ENCODE results near the gene ITPK1.
"Not testable (repeated sequence)": the region's sequence is repeated elsewhere in the genome, so short reads cannot be mapped to it uniquely, and the experiment has no call there.

ITPK1 gene

GRCh38 chr14:93133464-93133863, 17.7 kb upstream of the ITPK1 start:
- DNase-seq: no peak
- no peaks in the 10 kb centered on the region for H4K20me1 ChIP-seq (ENCODE audit: insufficient read depth, low read length)
- no peak overlapping the region for H2AFZ ChIP-seq (ENCODE audit: low read depth, low read length)
- no peaks in the 10 kb centered on the region for H3K36me3 ChIP-seq (ENCODE audit: insufficient read depth, low read length)
- no peak for TF ChIP-seq EZH2 (IDR thresholded peaks at IDR 0.05; ENCODE audit: borderline replicate concordance, low read depth, low read length, severe bottlenecking)
- no peak for TF ChIP-seq CTCF (IDR thresholded peaks at IDR 0.05; ENCODE audit: borderline replicate concordance, extremely low read depth, low read length, poor library complexity, severe bottlenecking)
- no peak overlapping the region for H3K4me3 ChIP-seq (ENCODE audit: low read depth in 1 of 2, low read length in 2 of 2)
- no peak for ATAC-seq (ENCODE audit: insufficient read depth, low read depth)
- no peak overlapping the region for H3K27ac ChIP-seq (ENCODE audit: low read length)
- H3K27me3 ChIP-seq (ENCODE audit: insufficient read depth, low read length, poor library complexity): peaks cover 8% of the 10 kb centered on the region
- no peak overlapping the region for H3K4me2 ChIP-seq (ENCODE audit: insufficient read depth, low read length)
- H3K9me3 ChIP-seq (ENCODE audit: insufficient read depth, low read length, severe bottlenecking): no peaks in the 10 kb centered on the region
- H3K4me1 ChIP-seq (ENCODE audit: insufficient read depth, low read length): no peaks in the 10 kb centered on the region
- no peak overlapping the region for H3K9ac ChIP-seq (ENCODE audit: low read depth, low read length)
- H3K79me2 ChIP-seq (ENCODE audit: insufficient read depth, low read length): no peaks in the 10 kb centered on the region

- Histone ChIP-seq H3K27ac (ENCODE audit: low read length) (no peak overlapping the region), H3K4me3 (ENCODE audit: low read depth in 1 of 2, low read length in 2 of 2) (no peak overlapping the region), H3K79me2 (ENCODE audit: insufficient read depth, low read length) (no peaks in the 10 kb centered on the region), H3K36me3 (ENCODE audit: insufficient read depth, low read length) (no peaks in the 10 kb centered on the region), H3K27me3 (ENCODE audit: insufficient read depth, low read length, poor library complexity) (peaks cover 8% of the 10 kb centered on the region), H3K4me2 (ENCODE audit: insufficient read depth, low read length) (no peak overlapping the region), H2AFZ (ENCODE audit: low read depth, low read length) (no peak overlapping the region), H3K9me3 (ENCODE audit: insufficient read depth, low read length, severe bottlenecking) (no peaks in the 10 kb centered on the region), H3K4me1 (ENCODE audit: insufficient read depth, low read length) (no peaks in the 10 kb centered on the region), H4K20me1 (ENCODE audit: insufficient read depth, low read length) (no peaks in the 10 kb centered on the region), H3K9ac (ENCODE audit: low read depth, low read length) (no peak overlapping the region)
- TF ChIP-seq EZH2 (IDR thresholded peaks at IDR 0.05; ENCODE audit: borderline replicate concordance, low read depth, low read length, severe bottlenecking): no peak
- TF ChIP-seq CTCF (IDR thresholded peaks at IDR 0.05; ENCODE audit: borderline replicate concordance, extremely low read depth, low read length, poor library complexity, severe bottlenecking): no peak
- no peak for ATAC-seq (ENCODE audit: insufficient read depth, low read depth)
- no peak for DNase-seq
Observed at GRCh38 chr14:93132472-93133065, 16.8 kb upstream of the ITPK1 start.

GRCh38 chr14:93131257-93131820, 15.6 kb upstream of the ITPK1 start:
- H3K27me3 ChIP-seq (ENCODE audit: insufficient read depth, low read length, poor library complexity); H3K4me1 ChIP-seq (ENCODE audit: insufficient read depth, low read length); H3K4me3 ChIP-seq (ENCODE audit: low read depth in 1 of 2, low read length in 2 of 2); DNase-seq; H4K20me1 ChIP-seq (ENCODE audit: insufficient read depth, low read length); H3K4me2 ChIP-seq (ENCODE audit: insufficient read depth, low read length); H3K79me2 ChIP-seq (ENCODE audit: insufficient read depth, low read length); H2AFZ ChIP-seq (ENCODE audit: low read depth, low read length); H3K36me3 ChIP-seq (ENCODE audit: insufficient read depth, low read length); H3K9ac ChIP-seq (ENCODE audit: low read depth, low read length); ATAC-seq (ENCODE audit: insufficient read depth, low read depth); H3K27ac ChIP-seq (ENCODE audit: low read length); H3K9me3 ChIP-seq (ENCODE audit: insufficient read depth, low read length, severe bottlenecking): not testable (repeated sequence)

GRCh38 chr14:93128725-93129459, 13.2 kb upstream of the ITPK1 start:
- Histone ChIP-seq H3K9me3 (ENCODE audit: insufficient read depth, low read length, severe bottlenecking) (no peaks in the 10 kb centered on the region), H2AFZ (ENCODE audit: low read depth, low read length) (no peak overlapping the region), H3K36me3 (ENCODE audit: insufficient read depth, low read length) (no peaks in the 10 kb centered on the region), H3K9ac (ENCODE audit: low read depth, low read length) (no peak overlapping the region), H3K27ac (ENCODE audit: low read length) (no peak overlapping the region), H3K4me1 (ENCODE audit: insufficient read depth, low read length) (no peaks in the 10 kb centered on the region), H3K4me2 (ENCODE audit: insufficient read depth, low read length) (no peak overlapping the region), H3K79me2 (ENCODE audit: insufficient read depth, low read length) (no peaks in the 10 kb centered on the region), H3K4me3 (ENCODE audit: low read depth in 1 of 2, low read length in 2 of 2) (no peak overlapping the region), H4K20me1 (ENCODE audit: insufficient read depth, low read length) (no peaks in the 10 kb centered on the region), H3K27me3 (ENCODE audit: insufficient read depth, low read length, poor library complexity) (peaks cover 8% of the 10 kb centered on the region)
- no peak for DNase-seq
- ATAC-seq (ENCODE audit: insufficient read depth, low read depth): no peak
- no peak for TF ChIP-seq EZH2 (IDR thresholded peaks at IDR 0.05; ENCODE audit: borderline replicate concordance, low read depth, low read length, severe bottlenecking)

Measured in DND-41 (cell line).